H1 (cell line): ENCODE measurements around the gene C1QTNF4. TPM values are rescaled to one million over a fixed set of nuclear protein-coding genes. Genes with fewer than 3 reads are reported as not detected.

Experiments
- ASH2L ChIP-seq: fragments of 200-600, 300-600 bp; sonication (generic); IDR thresholded peaks from one replicate; pipeline ENCODE4 v1.7.1; 2017; ENCODE audit warnings: low read length
- ATF2 ChIP-seq: IDR thresholded peaks from 2 replicates; pipeline ENCODE4 v1.6.1; 2012; ENCODE audit warnings: low read length, inconsistent platforms
- CTBP2 ChIP-seq: IDR thresholded peaks from 2 replicates; pipeline ENCODE4 v1.7.0; 2011; ENCODE audit warnings: borderline replicate concordance, mild to moderate bottlenecking, moderate library complexity, mixed read lengths, low read length; ENCODE audit not compliant: insufficient read depth, insufficient read length
- CTCF ChIP-seq, 3 experiments: IDR thresholded peaks; 1 replicate in 2 of 3; 2 replicates in 1 of 3; pipeline versions ENCODE4 v1.5.1 to v1.6.1; 2011; ENCODE audit warnings: low read length in 3 of 3, mild to moderate bottlenecking in 3 of 3, inconsistent platforms in 2 of 3, low read depth in 1 of 3, moderate library complexity in 1 of 3; ENCODE audit not compliant: insufficient read depth in 1 of 3; ENCODE audit errors: control extremely low read depth in 1 of 3
- EP300 ChIP-seq, 2 experiments: IDR thresholded peaks; 1 replicate in 1 of 2; 2 replicates in 1 of 2; pipeline ENCODE4 v1.6.1; 2011 to 2012; ENCODE audit warnings: low read depth in 2 of 2, low read length in 2 of 2, mild to moderate bottlenecking in 2 of 2, borderline replicate concordance in 1 of 2, inconsistent platforms in 1 of 2, moderate library complexity in 1 of 2
- JUN ChIP-seq: IDR thresholded peaks from 2 replicates; pipeline ENCODE4 v1.6.1; 2011; ENCODE audit warnings: low read depth, mild to moderate bottlenecking, improper control_type of control experiment, low read length
- RXRA ChIP-seq: IDR thresholded peaks from 2 replicates; pipeline ENCODE4 v1.6.1; 2011; ENCODE audit warnings: low read depth, mild to moderate bottlenecking, low read length, moderate library complexity; ENCODE audit not compliant: insufficient read depth
- SP4 ChIP-seq: IDR thresholded peaks from 2 replicates; pipeline ENCODE4 v1.6.1; 2012; ENCODE audit warnings: low read length, inconsistent platforms
- SRF ChIP-seq: IDR thresholded peaks from 2 replicates; pipeline ENCODE4 v1.6.1; 2011; ENCODE audit warnings: mild to moderate bottlenecking, low read depth, low read length, moderate library complexity
- polyA plus RNA-seq, 7 experiments: library from polyadenylated mRNA; depleted of rRNA in 3 of 7; stranded (reverse) in 5 of 7; unstranded in 2 of 7; fragments of >200 nt in 5 of 7; fragments of 200-250 nt in 2 of 7; gene quantifications; 1 replicate in 5 of 7; 2 replicates in 1 of 7; 4 replicates in 1 of 7; pipeline versions ENCODE4 v1.2.1 to v1.2.3, GENCODE V29; 2011 to 2013; ENCODE audit warnings: missing spikeins in 2 of 7, mixed read lengths in 2 of 7
- total RNA-seq: library from RNA; stranded (reverse); fragmentation: NEBNext Ultra II Directional; extraction: Animal tissue kit (Norgen Biotek cat#: 25700); gene quantifications from 2 replicates; pipeline ENCODE4 v1.2.1, GENCODE V29; 2021
- TF ChIP-seq, protein P1 (sequence below): IDR thresholded peaks from 2 replicates; pipeline ENCODE4 v1.6.1; 2011; ENCODE audit warnings: low read depth, mild to moderate bottlenecking, low read length; ENCODE audit not compliant: insufficient read depth

The C1QTNF4 gene
- total and polyA plus RNA-seq, 2 of the 8 experiments (the other 6 are each of a cell fraction or from before 2014, with no cell fraction given), result 3.9 to 6.0 TPM

DNA sequence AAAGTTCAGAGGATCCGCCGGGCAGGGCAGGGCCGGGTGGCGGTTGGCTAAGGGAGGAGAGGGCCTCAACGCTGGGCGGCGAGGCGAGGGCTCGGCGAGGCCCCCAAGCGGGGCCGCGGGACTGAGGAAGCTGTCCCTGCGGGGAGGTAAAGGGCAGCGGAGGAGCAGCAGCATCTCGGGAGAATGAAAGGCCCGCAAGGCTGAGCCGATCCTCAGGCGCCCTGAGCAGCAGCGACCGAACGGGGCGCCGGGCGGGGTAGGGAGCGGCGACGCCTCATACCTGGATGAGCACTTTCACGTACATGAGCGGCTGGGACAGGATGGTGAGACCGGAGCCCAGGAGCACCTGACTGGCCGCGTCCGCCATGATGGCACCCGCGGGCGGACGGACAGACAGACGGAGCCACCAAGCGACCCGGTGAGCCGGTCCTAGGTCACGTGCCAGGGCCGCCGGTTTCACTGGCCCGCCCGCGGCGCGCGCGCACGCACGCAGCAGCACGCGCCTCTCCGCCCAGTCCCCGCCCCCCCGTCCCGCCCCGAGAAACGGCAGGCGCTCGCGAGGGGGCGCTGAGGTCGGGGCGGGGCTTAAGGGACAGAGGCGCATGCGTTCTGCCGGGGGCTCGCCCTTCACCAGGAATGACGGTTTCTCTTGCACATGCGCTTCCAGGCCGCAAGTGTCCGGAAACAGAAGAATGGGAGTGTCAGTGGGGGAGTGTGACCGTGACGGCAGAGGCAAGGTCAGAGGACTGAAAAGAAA, 48.1 kb upstream of the C1QTNF4 start, which contains the start of gene MTCH2 (continued):
- no peak for TF ChIP-seq ATF2
- peak; percentile 62 for TF ChIP-seq CTBP2
- peak; percentile 98 for TF ChIP-seq ASH2L
- TF ChIP-seq JUN, result no peak
- TF ChIP-seq SP4, result no peak; the same call in 1 of the 2 replicates
- no peak for TF ChIP-seq RXRA
- no peak for TF ChIP-seq EP300 (IDR thresholded peaks at IDR 0.05; ENCODE audit: borderline replicate concordance in 1 of 2, low read depth in 2 of 2, low read length in 2 of 2)
- no peak for TF ChIP-seq SRF
- TF ChIP-seq, protein P1, sequence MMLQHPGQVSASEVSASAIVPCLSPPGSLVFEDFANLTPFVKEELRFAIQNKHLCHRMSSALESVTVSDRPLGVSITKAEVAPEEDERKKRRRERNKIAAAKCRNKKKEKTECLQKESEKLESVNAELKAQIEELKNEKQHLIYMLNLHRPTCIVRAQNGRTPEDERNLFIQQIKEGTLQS, result peak; percentile 64; the same call in 1 of the 2 replicates
- no peak for TF ChIP-seq CTCF (IDR thresholded peaks at IDR 0.05; ENCODE audit: control extremely low read depth in 1 of 3, insufficient read depth in 1 of 3, low read depth in 1 of 3, low read length in 3 of 3)
